Measurements from ENCODE around the gene GTF3C6. TPM values are rescaled to one million over a fixed set of nuclear protein-coding genes. Genes with fewer than 3 reads are reported as not detected.

The GTF3C6 gene
- total and polyA plus RNA-seq, 2 donors from 2014 or later, result 78.1 to 128 TPM

DNA sequence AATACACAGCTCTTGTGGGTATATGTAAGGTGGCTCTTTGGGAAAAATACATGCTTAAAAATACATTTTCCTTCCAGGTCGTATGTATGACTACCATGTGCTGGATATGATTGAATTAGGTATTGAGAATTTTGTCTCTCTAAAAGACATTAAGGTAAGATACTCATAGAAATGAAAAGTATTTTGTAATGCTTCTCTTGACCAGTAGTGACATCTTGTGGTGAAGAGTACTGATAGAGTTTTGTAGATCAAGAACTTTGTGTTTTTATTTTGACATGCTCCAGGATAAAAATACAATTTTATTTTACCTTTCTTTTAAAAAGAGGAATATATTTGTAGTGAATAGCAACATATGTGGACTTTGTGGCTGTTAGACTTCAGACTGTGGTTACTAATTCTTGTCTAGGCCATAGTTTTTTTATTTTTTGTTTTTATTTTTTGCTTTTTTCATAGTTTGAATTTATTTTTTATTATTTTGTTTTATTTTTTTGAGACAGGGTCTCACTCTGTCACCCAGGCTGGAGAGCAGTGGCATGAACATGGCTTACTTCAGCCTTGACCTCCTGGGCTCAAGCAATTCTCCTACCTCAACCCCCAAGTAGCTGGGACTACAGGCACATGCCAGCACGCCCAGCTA, 41.2 kb downstream of the GTF3C6 start:
- intact Hi-C loops (cut with DNase I), result no loop called here
- no peak overlapping the region for H3K9ac ChIP-seq (ENCODE audit: low read length in 3 of 3)
- FAIRE-seq (peak; percentile 33), DNase-seq (peak in 2 of 5 donors; percentile 42 to 51)
- no peak overlapping the region for H3K27ac ChIP-seq (ENCODE audit: low read depth in 2 of 2, low read length in 2 of 2)
- peaks cover 0 to 2% (median 0%) of the 10 kb centered on the region in 3 donors for H3K4me1 ChIP-seq (ENCODE audit: control insufficient read depth in 2 of 3, insufficient read depth in 2 of 3, low read depth in 1 of 3, low read length in 3 of 3)
- peaks cover 4 to 18% (median 7%) of the 10 kb centered on the region in 3 donors for H3K36me3 ChIP-seq (ENCODE audit: control insufficient read depth in 2 of 3, insufficient read depth in 3 of 3, low read length in 3 of 3)
- TF ChIP-seq, protein P1, sequence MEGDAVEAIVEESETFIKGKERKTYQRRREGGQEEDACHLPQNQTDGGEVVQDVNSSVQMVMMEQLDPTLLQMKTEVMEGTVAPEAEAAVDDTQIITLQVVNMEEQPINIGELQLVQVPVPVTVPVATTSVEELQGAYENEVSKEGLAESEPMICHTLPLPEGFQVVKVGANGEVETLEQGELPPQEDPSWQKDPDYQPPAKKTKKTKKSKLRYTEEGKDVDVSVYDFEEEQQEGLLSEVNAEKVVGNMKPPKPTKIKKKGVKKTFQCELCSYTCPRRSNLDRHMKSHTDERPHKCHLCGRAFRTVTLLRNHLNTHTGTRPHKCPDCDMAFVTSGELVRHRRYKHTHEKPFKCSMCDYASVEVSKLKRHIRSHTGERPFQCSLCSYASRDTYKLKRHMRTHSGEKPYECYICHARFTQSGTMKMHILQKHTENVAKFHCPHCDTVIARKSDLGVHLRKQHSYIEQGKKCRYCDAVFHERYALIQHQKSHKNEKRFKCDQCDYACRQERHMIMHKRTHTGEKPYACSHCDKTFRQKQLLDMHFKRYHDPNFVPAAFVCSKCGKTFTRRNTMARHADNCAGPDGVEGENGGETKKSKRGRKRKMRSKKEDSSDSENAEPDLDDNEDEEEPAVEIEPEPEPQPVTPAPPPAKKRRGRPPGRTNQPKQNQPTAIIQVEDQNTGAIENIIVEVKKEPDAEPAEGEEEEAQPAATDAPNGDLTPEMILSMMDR (IDR thresholded peaks at IDR 0.05; ENCODE audit: borderline replicate concordance, extremely low read depth, insufficient read depth), result peak; percentile 22
- H3K4me3 ChIP-seq (ENCODE audit: low read length in 3 of 3), result no peak overlapping the region
- no peaks in the 10 kb centered on the region for H3K9me3 ChIP-seq (ENCODE audit: control insufficient read depth in 2 of 3, insufficient read depth in 1 of 3, low read length in 3 of 3)
- H3K27me3 ChIP-seq (ENCODE audit: control insufficient read depth, insufficient read depth, low read length), result no peaks in the 10 kb centered on the region

GRCh38 chr6:111002350-111002749, 43.8 kb downstream of the GTF3C6 start:
- Histone ChIP-seq H3K27ac (ENCODE audit: low read depth in 2 of 2, low read length in 2 of 2) (no peak overlapping the region), H3K9ac (ENCODE audit: low read length in 3 of 3) (no peak overlapping the region), H3K4me1 (ENCODE audit: control insufficient read depth in 2 of 3, insufficient read depth in 2 of 3, low read depth in 1 of 3, low read length in 3 of 3) (no peaks in the 10 kb centered on the region), H3K9me3 (ENCODE audit: control insufficient read depth in 2 of 3, insufficient read depth in 1 of 3, low read length in 3 of 3) (no peaks in the 10 kb centered on the region), H3K27me3 (ENCODE audit: control insufficient read depth, insufficient read depth, low read length) (no peaks in the 10 kb centered on the region), H3K4me3 (ENCODE audit: low read length in 3 of 3) (no peak overlapping the region), H3K36me3 (ENCODE audit: control insufficient read depth in 2 of 3, insufficient read depth in 3 of 3, low read length in 3 of 3) (peaks cover 7 to 25% (median 11%) of the 10 kb centered on the region in 3 donors)
- intact Hi-C loops (cut with DNase I), result no loop called here
- TF ChIP-seq, protein P1 (IDR thresholded peaks at IDR 0.05; ENCODE audit: borderline replicate concordance, extremely low read depth, insufficient read depth), result no peak
- DNase-seq, result no peak
- no peak for FAIRE-seq

GRCh38 chr6:111011360-111012142, 53.0 kb downstream of the GTF3C6 start:
- intact Hi-C loops (cut with DNase I), result no loop called here
- Histone ChIP-seq H3K27ac (ENCODE audit: low read depth in 2 of 2, low read length in 2 of 2) (no peak overlapping the region), H3K4me1 (ENCODE audit: control insufficient read depth in 2 of 3, insufficient read depth in 2 of 3, low read depth in 1 of 3, low read length in 3 of 3) (no peaks in the 10 kb centered on the region), H3K9me3 (ENCODE audit: control insufficient read depth in 2 of 3, insufficient read depth in 1 of 3, low read length in 3 of 3) (no peaks in the 10 kb centered on the region), H3K36me3 (ENCODE audit: control insufficient read depth in 2 of 3, insufficient read depth in 3 of 3, low read length in 3 of 3) (peaks cover 0 to 16% (median 9%) of the 10 kb centered on the region in 3 donors), H3K4me3 (ENCODE audit: low read length in 3 of 3) (no peak overlapping the region), H3K9ac (ENCODE audit: low read length in 3 of 3) (no peak overlapping the region), H3K27me3 (ENCODE audit: control insufficient read depth, insufficient read depth, low read length) (no peaks in the 10 kb centered on the region)
- DNase-seq (peak in 2 of 5 donors; percentile 69 to 82), FAIRE-seq (peak; percentile 88)
- TF ChIP-seq, protein P1 (IDR thresholded peaks at IDR 0.05; ENCODE audit: borderline replicate concordance, extremely low read depth, insufficient read depth), result peak; percentile 53
